ENCODE results near the gene ATAD3C.
"Not testable (repeated sequence)": the region's sequence is repeated elsewhere in the genome, so short reads cannot be mapped to it uniquely, and the experiment has no call there.

ATAD3C gene

GRCh38 chr1:1451696-1452364 is 2.3 kb downstream of the ATAD3C start:
- no peaks in the 10 kb centered on the region for H3K27me3 ChIP-seq (ENCODE audit: insufficient read depth, low read depth, severe bottlenecking)

GRCh38 chr1:1452365-1452739 is 2.9 kb downstream of the ATAD3C start:
- not testable (repeated sequence) for H3K36me3 ChIP-seq; H3K4me3 ChIP-seq (ENCODE audit: low read depth, low read length); H3K27me3 ChIP-seq (ENCODE audit: insufficient read depth, low read depth, severe bottlenecking); H3K9me3 ChIP-seq (ENCODE audit: severe bottlenecking); H3K27ac ChIP-seq; DNase-seq

More at GRCh38 chr1:1451696-1452364, 2.3 kb downstream of the ATAD3C start:
- no peak for DNase-seq
- Histone ChIP-seq H3K36me3 (no peaks in the 10 kb centered on the region), H3K9me3 (ENCODE audit: severe bottlenecking) (no peaks in the 10 kb centered on the region), H3K27ac (no peak overlapping the region), H3K4me3 (ENCODE audit: low read depth, low read length) (no peak overlapping the region)
- TF ChIP-seq CTCF (IDR thresholded peaks at IDR 0.05; ENCODE audit: low read depth, low read length): no peak

GRCh38 chr1:1452882-1453281 is 3.4 kb downstream of the ATAD3C start:
- Histone ChIP-seq H3K27ac (no peak overlapping the region), H3K27me3 (ENCODE audit: insufficient read depth, low read depth, severe bottlenecking) (no peaks in the 10 kb centered on the region)

GRCh38 chr1:1454286-1455056 is 5.0 kb downstream of the ATAD3C start:
- H3K4me3 ChIP-seq (ENCODE audit: low read depth, low read length): not testable (repeated sequence)

More at GRCh38 chr1:1452882-1453281, 3.4 kb downstream of the ATAD3C start:
- Histone ChIP-seq H3K9me3 (ENCODE audit: severe bottlenecking) (no peaks in the 10 kb centered on the region), H3K4me3 (ENCODE audit: low read depth, low read length) (no peak overlapping the region), H3K36me3 (no peaks in the 10 kb centered on the region)
- DNase-seq: no peak
- no peak for TF ChIP-seq CTCF (IDR thresholded peaks at IDR 0.05; ENCODE audit: low read depth, low read length)

GRCh38 chr1:1455366-1455884 is 5.9 kb downstream of the ATAD3C start:
- Histone ChIP-seq H3K36me3 (no peaks in the 10 kb centered on the region), H3K27me3 (ENCODE audit: insufficient read depth, low read depth, severe bottlenecking) (no peaks in the 10 kb centered on the region), H3K27ac (no peak overlapping the region), H3K9me3 (ENCODE audit: severe bottlenecking) (no peaks in the 10 kb centered on the region), H3K4me3 (ENCODE audit: low read depth, low read length) (no peak overlapping the region)
- DNase-seq: no peak
- TF ChIP-seq CTCF (IDR thresholded peaks at IDR 0.05; ENCODE audit: low read depth, low read length): no peak

More at GRCh38 chr1:1454286-1455056, 5.0 kb downstream of the ATAD3C start:
- H3K36me3 ChIP-seq; H3K27ac ChIP-seq; DNase-seq; H3K27me3 ChIP-seq (ENCODE audit: insufficient read depth, low read depth, severe bottlenecking); H3K9me3 ChIP-seq (ENCODE audit: severe bottlenecking): not testable (repeated sequence)

GRCh38 chr1:1455934-1456333 is 6.4 kb downstream of the ATAD3C start:
- not testable (repeated sequence) for H3K9me3 ChIP-seq (ENCODE audit: severe bottlenecking); DNase-seq; H3K36me3 ChIP-seq; H3K4me3 ChIP-seq (ENCODE audit: low read depth, low read length); H3K27me3 ChIP-seq (ENCODE audit: insufficient read depth, low read depth, severe bottlenecking); H3K27ac ChIP-seq

GRCh38 chr1:1456683-1457255 is 7.3 kb downstream of the ATAD3C start:
- not testable (repeated sequence) for DNase-seq; H3K4me3 ChIP-seq (ENCODE audit: low read depth, low read length); H3K36me3 ChIP-seq; H3K27me3 ChIP-seq (ENCODE audit: insufficient read depth, low read depth, severe bottlenecking); H3K27ac ChIP-seq; H3K9me3 ChIP-seq (ENCODE audit: severe bottlenecking)

GRCh38 chr1:1459156-1459555 is 9.7 kb downstream of the ATAD3C start:
- not testable (repeated sequence) for H3K9me3 ChIP-seq (ENCODE audit: severe bottlenecking); H3K4me3 ChIP-seq (ENCODE audit: low read depth, low read length); H3K36me3 ChIP-seq; H3K27me3 ChIP-seq (ENCODE audit: insufficient read depth, low read depth, severe bottlenecking); H3K27ac ChIP-seq; DNase-seq

GRCh38 chr1:1459711-1460110 is 10.2 kb downstream of the ATAD3C start:
- H3K9me3 ChIP-seq (ENCODE audit: severe bottlenecking); H3K27ac ChIP-seq; H3K27me3 ChIP-seq (ENCODE audit: insufficient read depth, low read depth, severe bottlenecking); H3K36me3 ChIP-seq; DNase-seq; H3K4me3 ChIP-seq (ENCODE audit: low read depth, low read length): not testable (repeated sequence)

Measured in WERI-Rb-1 (cell line).